Measurements from ENCODE around the gene TTC16. TPM values are rescaled to one million over a fixed set of nuclear protein-coding genes. Genes with fewer than 3 reads are reported as not detected.

The TTC16 gene
- total RNA-seq, 1 donor from 2014 or later = not detected

DNA sequence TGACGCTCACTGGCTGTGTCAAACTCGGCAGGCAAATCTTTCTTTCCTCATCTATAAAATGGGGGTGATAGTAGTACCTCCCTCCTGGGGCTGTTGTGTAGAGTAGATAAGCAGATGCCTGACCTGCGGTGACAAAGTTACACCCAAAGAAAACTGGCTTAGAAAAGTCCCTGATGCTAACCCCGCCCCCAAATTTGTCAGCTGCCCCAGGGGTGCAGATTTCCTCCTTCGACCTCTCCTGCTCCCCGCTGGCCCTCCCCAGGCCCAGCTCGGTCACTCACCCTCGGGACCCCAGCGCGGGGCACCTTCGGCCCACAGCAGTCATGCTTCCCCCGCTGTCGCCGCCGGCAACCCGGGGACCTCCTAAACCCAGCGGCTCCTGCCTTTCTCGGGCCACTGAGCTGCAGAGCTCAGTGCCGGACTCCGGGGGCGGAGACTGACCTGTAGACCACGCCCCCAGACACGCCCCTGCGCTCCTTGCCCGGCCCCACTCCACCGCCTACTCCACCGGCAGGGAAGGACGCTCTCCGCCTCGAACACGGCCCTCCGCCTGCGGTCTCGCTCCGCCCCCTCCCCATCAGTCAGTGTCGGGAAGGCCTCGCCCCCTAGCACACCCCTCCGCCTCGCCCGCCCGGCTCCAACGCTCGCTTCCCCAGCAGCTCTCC lies 55.2 kb downstream of the TTC16 start:
- DNase-seq (ENCODE audit: extremely low spot score, unreplicated experiment) = peak; percentile 100
- Mint-ChIP-seq H3K27ac (ENCODE audit: unreplicated experiment) (peak overlapping the region; percentile 98), H3K27me3 (ENCODE audit: unreplicated experiment) (no peaks in the 10 kb centered on the region), H3K36me3 (ENCODE audit: unreplicated experiment) (peaks cover 8% of the 10 kb centered on the region), H3K4me3 (ENCODE audit: unreplicated experiment) (peak overlapping the region; percentile 94), H3K4me1 (ENCODE audit: unreplicated experiment) (peaks cover 48% of the 10 kb centered on the region), H3K9me3 (ENCODE audit: unreplicated experiment) (no peaks in the 10 kb centered on the region)
- TF ChIP-seq, protein P1, sequence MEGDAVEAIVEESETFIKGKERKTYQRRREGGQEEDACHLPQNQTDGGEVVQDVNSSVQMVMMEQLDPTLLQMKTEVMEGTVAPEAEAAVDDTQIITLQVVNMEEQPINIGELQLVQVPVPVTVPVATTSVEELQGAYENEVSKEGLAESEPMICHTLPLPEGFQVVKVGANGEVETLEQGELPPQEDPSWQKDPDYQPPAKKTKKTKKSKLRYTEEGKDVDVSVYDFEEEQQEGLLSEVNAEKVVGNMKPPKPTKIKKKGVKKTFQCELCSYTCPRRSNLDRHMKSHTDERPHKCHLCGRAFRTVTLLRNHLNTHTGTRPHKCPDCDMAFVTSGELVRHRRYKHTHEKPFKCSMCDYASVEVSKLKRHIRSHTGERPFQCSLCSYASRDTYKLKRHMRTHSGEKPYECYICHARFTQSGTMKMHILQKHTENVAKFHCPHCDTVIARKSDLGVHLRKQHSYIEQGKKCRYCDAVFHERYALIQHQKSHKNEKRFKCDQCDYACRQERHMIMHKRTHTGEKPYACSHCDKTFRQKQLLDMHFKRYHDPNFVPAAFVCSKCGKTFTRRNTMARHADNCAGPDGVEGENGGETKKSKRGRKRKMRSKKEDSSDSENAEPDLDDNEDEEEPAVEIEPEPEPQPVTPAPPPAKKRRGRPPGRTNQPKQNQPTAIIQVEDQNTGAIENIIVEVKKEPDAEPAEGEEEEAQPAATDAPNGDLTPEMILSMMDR (IDR thresholded peaks at IDR 0.05) = no peak

DNA sequence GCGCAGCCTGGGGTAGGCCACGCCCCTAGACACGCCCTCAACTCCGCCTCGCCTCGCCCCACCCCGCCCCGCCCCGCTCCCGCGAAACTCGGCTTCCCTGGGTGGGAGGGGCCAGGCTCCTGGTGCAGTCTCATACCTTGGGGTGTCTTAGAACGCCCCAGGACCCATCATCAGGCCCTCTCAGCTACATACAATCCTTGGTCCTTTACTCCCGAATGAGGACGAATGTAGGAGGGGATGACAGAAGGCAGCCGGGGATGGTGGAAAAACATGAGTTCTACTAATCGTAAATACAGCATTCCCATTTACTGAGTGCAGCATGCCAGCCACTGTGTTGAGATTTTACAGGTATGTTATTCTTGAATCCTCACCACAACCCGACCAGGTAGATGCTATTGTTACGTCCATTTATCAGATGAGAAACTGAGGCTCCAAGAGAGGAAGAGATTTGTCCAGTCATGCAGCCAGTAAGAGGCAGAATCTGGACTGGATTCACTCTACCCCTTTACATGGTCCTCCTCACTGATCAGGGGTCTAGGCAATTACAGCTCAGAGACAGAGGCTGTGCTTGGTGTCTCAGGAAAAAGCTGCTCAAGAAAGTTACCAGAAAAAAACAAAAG lies 55.8 kb downstream of the TTC16 start:
- TF ChIP-seq, protein P1 (IDR thresholded peaks at IDR 0.05) = no peak
- H3K36me3 Mint-ChIP-seq (ENCODE audit: unreplicated experiment) = peaks cover 5% of the 10 kb centered on the region
- DNase-seq (ENCODE audit: extremely low spot score, unreplicated experiment) = no peak
- peaks cover 44% of the 10 kb centered on the region for H3K4me1 Mint-ChIP-seq (ENCODE audit: unreplicated experiment)
- peak overlapping the region; percentile 94 for H3K4me3 Mint-ChIP-seq (ENCODE audit: unreplicated experiment)
- no peaks in the 10 kb centered on the region for H3K9me3 Mint-ChIP-seq (ENCODE audit: unreplicated experiment)
- H3K27ac Mint-ChIP-seq (ENCODE audit: unreplicated experiment) = peak overlapping the region; percentile 34
- no peaks in the 10 kb centered on the region for H3K27me3 Mint-ChIP-seq (ENCODE audit: unreplicated experiment)

DNA sequence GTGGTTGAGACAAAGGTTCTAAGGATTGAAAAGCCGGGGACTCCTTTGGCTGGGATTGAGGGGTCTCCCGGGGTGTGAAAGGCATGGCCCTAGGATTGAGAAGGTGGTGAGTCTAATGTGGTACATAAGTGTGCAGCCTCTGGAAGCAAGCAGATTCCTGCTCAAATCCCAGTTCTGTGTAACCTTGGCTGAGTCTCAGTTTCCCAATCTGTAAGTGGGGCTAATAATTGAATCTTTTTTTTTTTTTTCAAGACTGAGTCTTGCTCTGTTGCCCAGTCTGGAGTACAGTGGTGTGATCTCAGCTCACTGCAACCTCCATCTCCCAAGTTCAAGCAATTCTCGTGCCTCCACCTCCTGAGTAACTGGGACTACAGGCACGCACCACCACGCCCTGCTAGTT lies 56.7 kb downstream of the TTC16 start:
- no peak overlapping the region for H3K27ac Mint-ChIP-seq (ENCODE audit: unreplicated experiment)
- DNase-seq (ENCODE audit: extremely low spot score, unreplicated experiment) = no peak
- H3K36me3 Mint-ChIP-seq (ENCODE audit: unreplicated experiment) = no peaks in the 10 kb centered on the region
- no peak overlapping the region for H3K4me3 Mint-ChIP-seq (ENCODE audit: unreplicated experiment)
- peaks cover 38% of the 10 kb centered on the region for H3K4me1 Mint-ChIP-seq (ENCODE audit: unreplicated experiment)
- TF ChIP-seq, protein P1 (IDR thresholded peaks at IDR 0.05) = no peak
- no peaks in the 10 kb centered on the region for H3K9me3 Mint-ChIP-seq (ENCODE audit: unreplicated experiment)
- H3K27me3 Mint-ChIP-seq (ENCODE audit: unreplicated experiment) = no peaks in the 10 kb centered on the region

DNA sequence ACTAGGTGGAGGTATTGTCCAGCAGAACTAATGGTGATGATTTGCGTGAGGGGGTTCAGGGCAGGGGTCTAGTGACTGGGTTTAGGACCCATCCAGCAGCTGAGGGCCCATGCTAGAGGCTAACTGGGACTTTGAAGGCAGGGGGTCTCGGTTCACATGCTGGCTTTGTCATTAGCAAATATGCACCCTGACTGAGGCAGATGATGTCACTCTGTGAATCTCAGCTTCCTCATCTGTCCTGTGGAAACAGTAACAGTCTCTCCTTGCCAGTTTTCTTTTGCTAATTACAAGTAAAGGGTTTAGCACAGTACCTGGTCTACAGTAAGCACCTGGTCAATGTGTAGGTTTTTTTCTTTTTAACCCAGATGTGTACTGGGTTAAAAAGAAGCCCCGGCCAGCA lies 57.4 kb downstream of the TTC16 start:
- Mint-ChIP-seq H3K27me3 (ENCODE audit: unreplicated experiment) (no peaks in the 10 kb centered on the region), H3K4me1 (ENCODE audit: unreplicated experiment) (peaks cover 33% of the 10 kb centered on the region), H3K9me3 (ENCODE audit: unreplicated experiment) (no peaks in the 10 kb centered on the region), H3K27ac (ENCODE audit: unreplicated experiment) (no peak overlapping the region), H3K36me3 (ENCODE audit: unreplicated experiment) (no peaks in the 10 kb centered on the region), H3K4me3 (ENCODE audit: unreplicated experiment) (no peak overlapping the region)
- no peak for DNase-seq (ENCODE audit: extremely low spot score, unreplicated experiment)
- TF ChIP-seq, protein P1 (IDR thresholded peaks at IDR 0.05) = no peak

DNA sequence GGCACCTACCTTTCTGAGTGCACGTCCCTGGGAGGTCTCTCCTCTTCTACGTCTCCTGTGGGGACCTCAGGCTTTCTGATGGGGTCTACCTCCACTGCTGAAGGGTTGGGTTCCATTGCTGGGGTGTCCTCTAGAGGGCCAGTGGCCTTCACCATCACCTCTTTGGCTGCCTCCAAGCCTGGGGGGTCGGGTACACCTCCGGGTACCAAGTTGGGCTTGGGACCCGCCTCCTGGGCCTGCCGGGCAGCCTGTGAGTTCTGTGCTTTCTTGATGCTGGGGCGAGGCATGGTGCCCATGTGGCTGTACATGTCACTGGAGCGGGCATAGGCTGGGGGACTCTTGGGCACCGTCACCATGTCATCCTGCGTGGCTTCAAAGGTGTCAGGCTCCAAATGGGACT lies 58.1 kb downstream of the TTC16 start:
- Mint-ChIP-seq H3K4me3 (ENCODE audit: unreplicated experiment) (no peak overlapping the region), H3K27ac (ENCODE audit: unreplicated experiment) (no peak overlapping the region)

More for the DNA sequence above, 58.1 kb downstream of the TTC16 start:
- Mint-ChIP-seq H3K9me3 (ENCODE audit: unreplicated experiment) (no peaks in the 10 kb centered on the region), H3K36me3 (ENCODE audit: unreplicated experiment) (no peaks in the 10 kb centered on the region), H3K27me3 (ENCODE audit: unreplicated experiment) (no peaks in the 10 kb centered on the region), H3K4me1 (ENCODE audit: unreplicated experiment) (peaks cover 31% of the 10 kb centered on the region)
- TF ChIP-seq, protein P1 (IDR thresholded peaks at IDR 0.05) = no peak
- no peak for DNase-seq (ENCODE audit: extremely low spot score, unreplicated experiment)

All from osteocyte (in vitro differentiated cells).